ENCODE measurements around the gene ESM1.

The ESM1 gene

DNA sequence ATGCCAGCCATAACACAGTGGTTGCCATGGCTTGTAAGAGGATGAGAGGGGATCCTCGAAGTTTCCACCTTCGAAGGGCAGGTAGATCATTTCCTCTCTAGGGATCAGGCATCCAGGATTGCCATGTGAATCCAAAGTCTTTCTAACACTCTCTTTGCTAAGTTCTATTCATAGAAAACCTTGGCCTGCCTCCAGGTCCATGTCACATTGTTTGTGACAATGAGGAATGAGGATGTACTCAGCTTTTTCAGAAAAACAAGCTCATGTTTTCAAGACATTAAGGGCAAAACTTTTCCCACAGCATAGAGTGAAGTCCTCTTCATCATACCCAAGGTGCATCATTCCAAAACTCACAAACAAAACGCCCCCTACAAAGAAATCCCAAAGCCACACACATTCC lies 19.6 kb downstream of the ESM1 start:
- H2AFZ ChIP-seq (ENCODE audit: low read depth, low read length) = no peak overlapping the region
- H3K36me3 ChIP-seq (ENCODE audit: insufficient read depth, low read length) = no peaks in the 10 kb centered on the region
- no peak overlapping the region for H3K4me3 ChIP-seq (ENCODE audit: low read length)
- no peaks in the 10 kb centered on the region for H3K27me3 ChIP-seq (ENCODE audit: insufficient read depth, low read length)
- H3K4me1 ChIP-seq (ENCODE audit: insufficient read depth, low read length) = no peaks in the 10 kb centered on the region
- H3K9me3 ChIP-seq (ENCODE audit: low read length) = no peaks in the 10 kb centered on the region

DNA sequence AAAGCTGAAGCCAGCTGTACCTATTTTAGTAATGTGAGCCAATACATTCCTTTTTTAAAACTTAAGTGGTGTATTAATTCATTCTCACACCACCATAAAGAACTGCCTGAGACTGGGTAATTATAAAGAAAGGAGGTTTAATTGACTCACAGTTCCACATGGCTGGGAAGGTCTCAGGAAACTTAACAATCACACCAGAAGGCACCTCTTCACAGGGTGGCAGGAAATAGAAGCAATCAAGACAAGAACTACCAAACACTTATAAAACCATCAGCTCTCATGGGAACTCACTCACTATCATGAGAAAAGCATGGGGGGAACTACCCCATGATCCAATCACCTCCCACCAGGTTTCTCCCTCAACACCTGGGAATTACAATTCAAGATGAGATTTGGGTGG lies 21.0 kb downstream of the ESM1 start:
- H3K9me3 ChIP-seq (ENCODE audit: low read length) = no peaks in the 10 kb centered on the region
- H2AFZ ChIP-seq (ENCODE audit: low read depth, low read length) = no peak overlapping the region
- no peak overlapping the region for H3K4me3 ChIP-seq (ENCODE audit: low read length)
- no peaks in the 10 kb centered on the region for H3K27me3 ChIP-seq (ENCODE audit: insufficient read depth, low read length)
- no peaks in the 10 kb centered on the region for H3K36me3 ChIP-seq (ENCODE audit: insufficient read depth, low read length)
- no peaks in the 10 kb centered on the region for H3K4me1 ChIP-seq (ENCODE audit: insufficient read depth, low read length)

DNA sequence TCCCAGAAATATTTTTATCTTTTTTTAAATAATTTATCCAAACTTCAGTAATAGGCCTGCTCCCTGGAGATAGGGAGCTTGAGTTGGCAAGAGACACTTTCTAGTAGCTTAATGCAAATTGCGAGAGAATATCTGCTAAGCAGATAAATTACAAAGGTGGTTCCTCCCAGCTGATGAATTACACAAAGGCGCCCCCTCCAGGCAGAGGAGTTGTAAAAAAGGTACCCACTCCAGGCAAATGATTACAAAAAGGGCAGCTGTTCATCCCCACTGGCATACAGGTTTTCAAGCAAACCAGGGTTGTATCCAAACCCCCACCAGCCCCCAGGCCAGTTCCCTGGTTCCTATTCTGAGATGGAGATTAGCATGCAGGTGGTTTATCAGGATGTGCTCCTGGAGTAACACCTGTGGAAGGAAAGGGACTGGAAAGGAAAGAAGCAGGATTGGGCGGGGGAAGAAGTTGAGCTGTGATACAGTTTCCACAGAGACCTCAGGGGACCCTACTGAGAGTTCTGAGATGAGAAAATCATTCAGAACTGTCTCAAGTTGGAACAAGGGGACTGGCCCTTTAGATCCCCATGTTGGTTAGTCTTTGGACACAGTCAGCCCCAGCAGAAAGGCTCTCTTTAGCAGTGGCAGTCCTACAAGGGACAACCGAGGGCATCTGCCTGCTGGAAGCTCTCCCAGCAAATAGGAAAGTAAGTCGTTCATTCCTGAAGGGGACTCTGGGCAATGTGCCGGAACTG lies 25.5 kb downstream of the ESM1 start:
- Histone ChIP-seq H3K36me3 (ENCODE audit: insufficient read depth, low read length) (no peaks in the 10 kb centered on the region), H3K4me3 (ENCODE audit: low read length) (no peak overlapping the region), H2AFZ (ENCODE audit: low read depth, low read length) (no peak overlapping the region), H3K9me3 (ENCODE audit: low read length) (no peaks in the 10 kb centered on the region), H3K27me3 (ENCODE audit: insufficient read depth, low read length) (no peaks in the 10 kb centered on the region), H3K4me1 (ENCODE audit: insufficient read depth, low read length) (no peaks in the 10 kb centered on the region)

DNA sequence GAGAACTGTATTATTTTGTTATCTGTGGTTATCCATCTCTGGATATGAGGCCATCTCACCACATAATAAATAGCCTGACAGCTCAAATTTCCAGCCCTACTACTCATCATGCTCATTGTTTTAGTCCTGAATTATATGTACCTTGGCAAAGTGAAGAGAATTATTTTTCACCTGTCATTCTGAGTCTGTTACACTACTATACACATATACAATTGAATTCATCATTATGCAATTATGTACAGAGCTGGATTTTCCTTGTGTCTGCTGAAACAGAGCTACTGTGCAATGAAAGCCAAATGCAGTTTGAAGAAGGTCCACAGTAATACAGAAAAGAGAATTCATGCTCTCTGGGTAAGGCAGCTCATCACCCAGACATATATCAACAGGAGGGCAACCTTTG lies 28.5 kb downstream of the ESM1 start:
- H3K4me1 ChIP-seq (ENCODE audit: insufficient read depth, low read length) = no peaks in the 10 kb centered on the region

DNA sequence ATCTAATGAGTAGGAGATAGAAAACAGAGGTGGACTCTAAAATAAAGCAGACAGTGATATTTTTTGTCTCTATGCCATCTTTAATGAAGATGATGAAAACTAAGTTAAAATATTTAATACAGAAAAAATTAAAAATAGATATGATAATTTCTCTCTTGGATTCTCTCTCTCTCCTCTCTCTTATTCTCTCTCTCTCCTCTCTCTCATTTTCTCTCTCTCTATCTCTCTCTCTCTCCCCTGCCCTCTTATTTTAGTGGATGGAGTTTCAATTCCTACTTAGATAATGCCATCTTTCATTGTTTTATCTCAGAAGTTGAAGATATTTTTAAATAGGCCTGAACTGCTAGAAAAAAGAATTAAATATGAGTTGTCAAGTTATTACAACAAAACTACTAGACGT lies 38.2 kb downstream of the ESM1 start:
- Histone ChIP-seq H3K27me3 (ENCODE audit: insufficient read depth, low read length) (no peaks in the 10 kb centered on the region), H3K9me3 (ENCODE audit: low read length) (no peaks in the 10 kb centered on the region), H3K4me1 (ENCODE audit: insufficient read depth, low read length) (no peaks in the 10 kb centered on the region), H3K36me3 (ENCODE audit: insufficient read depth, low read length) (no peaks in the 10 kb centered on the region), H3K4me3 (ENCODE audit: low read length) (no peak overlapping the region), H2AFZ (ENCODE audit: low read depth, low read length) (no peak overlapping the region)

More for the DNA sequence above, 28.5 kb downstream of the ESM1 start:
- H2AFZ ChIP-seq (ENCODE audit: low read depth, low read length) = no peak overlapping the region
- no peak overlapping the region for H3K4me3 ChIP-seq (ENCODE audit: low read length)
- H3K27me3 ChIP-seq (ENCODE audit: insufficient read depth, low read length) = no peaks in the 10 kb centered on the region
- no peaks in the 10 kb centered on the region for H3K9me3 ChIP-seq (ENCODE audit: low read length)
- H3K36me3 ChIP-seq (ENCODE audit: insufficient read depth, low read length) = no peaks in the 10 kb centered on the region

DNA sequence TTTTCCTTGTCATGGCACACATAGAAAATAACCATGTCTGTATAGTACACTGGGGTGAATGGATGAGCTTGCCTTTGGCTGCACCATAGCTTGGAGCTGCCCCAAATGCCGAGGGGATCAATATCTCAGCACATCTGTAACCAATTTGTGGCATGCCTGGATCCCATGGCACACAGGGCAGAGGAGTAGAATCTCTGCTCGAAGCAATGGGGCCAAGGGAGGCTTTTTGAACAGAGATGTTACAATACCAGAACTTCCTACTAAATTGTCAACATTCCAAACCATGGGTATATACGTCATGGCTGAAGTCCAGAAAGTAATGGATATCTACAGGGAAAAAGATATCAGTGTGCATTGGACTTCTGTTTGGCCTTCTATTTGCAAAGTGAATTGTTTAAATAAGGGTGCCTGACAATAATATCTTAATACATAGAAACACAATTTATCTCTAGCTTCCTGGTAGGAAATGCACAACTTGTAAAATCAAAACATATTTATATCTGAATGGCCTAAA lies 39.0 kb downstream of the ESM1 start:
- Histone ChIP-seq H3K4me1 (ENCODE audit: insufficient read depth, low read length) (no peaks in the 10 kb centered on the region), H3K27me3 (ENCODE audit: insufficient read depth, low read length) (no peaks in the 10 kb centered on the region), H2AFZ (ENCODE audit: low read depth, low read length) (no peak overlapping the region), H3K9me3 (ENCODE audit: low read length) (no peaks in the 10 kb centered on the region), H3K4me3 (ENCODE audit: low read length) (no peak overlapping the region), H3K36me3 (ENCODE audit: insufficient read depth, low read length) (no peaks in the 10 kb centered on the region)

DNA sequence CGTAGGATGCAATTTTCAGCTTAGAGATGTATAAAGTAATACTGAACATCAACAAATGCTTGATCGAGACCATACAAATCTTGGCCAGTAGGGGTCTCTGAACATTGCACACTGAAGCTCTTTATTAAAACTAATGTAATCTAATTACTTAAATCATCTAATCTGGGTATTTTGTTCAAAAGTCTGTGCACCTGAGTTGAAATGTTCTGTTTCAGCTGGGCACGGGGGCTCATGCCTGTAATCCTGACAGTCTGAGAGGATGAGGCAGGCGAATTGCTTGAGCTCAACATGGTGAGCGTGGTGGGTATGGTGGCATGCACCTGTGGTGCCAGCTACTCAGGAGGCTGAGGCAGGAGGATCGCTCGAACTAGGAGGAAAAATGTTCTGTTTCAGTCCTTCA lies 41.0 kb downstream of the ESM1 start:
- no peaks in the 10 kb centered on the region for H3K9me3 ChIP-seq (ENCODE audit: low read length)
- no peaks in the 10 kb centered on the region for H3K36me3 ChIP-seq (ENCODE audit: insufficient read depth, low read length)
- H3K4me3 ChIP-seq (ENCODE audit: low read length) = no peak overlapping the region
- no peaks in the 10 kb centered on the region for H3K27me3 ChIP-seq (ENCODE audit: insufficient read depth, low read length)
- no peak overlapping the region for H2AFZ ChIP-seq (ENCODE audit: low read depth, low read length)
- H3K4me1 ChIP-seq (ENCODE audit: insufficient read depth, low read length) = no peaks in the 10 kb centered on the region

DNA sequence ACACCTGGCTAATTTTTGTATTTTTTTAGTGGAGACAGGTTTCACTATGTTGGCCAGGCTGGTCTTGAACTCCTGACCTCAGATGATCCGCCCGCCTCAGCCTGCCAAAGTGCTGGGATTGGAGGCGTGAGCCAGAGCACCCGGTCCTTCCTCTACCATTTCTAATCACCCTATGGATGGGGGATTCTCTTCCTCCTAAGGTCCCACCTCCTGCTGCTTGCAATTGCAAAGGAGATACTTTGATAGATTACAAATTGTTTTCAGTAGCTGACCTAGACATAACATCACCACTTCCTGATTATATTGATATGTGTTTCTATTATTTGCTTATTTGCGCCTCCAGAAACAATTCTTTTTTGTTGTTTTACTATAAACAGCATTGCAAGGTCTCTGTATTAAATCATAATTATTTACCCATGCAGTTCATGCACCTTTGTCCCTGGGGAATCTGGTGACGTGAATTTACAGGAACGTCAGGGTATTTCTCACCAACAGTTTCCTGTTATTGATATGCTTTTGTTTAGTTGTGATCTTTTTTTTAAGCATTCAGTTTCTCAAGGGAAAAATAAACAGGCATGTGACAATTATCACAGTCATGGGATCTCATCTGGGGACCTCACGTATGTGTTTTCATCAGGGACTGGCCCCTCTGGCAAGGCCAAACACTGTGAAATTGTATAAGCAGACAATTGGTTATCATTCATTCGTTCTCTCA lies 43.2 kb downstream of the ESM1 start:
- no peaks in the 10 kb centered on the region for H3K4me1 ChIP-seq (ENCODE audit: insufficient read depth, low read length)
- H3K4me3 ChIP-seq (ENCODE audit: low read length) = no peak overlapping the region
- H3K36me3 ChIP-seq (ENCODE audit: insufficient read depth, low read length) = no peaks in the 10 kb centered on the region
- H3K9me3 ChIP-seq (ENCODE audit: low read length) = no peaks in the 10 kb centered on the region
- no peak overlapping the region for H2AFZ ChIP-seq (ENCODE audit: low read depth, low read length)
- no peaks in the 10 kb centered on the region for H3K27me3 ChIP-seq (ENCODE audit: insufficient read depth, low read length)

DNA sequence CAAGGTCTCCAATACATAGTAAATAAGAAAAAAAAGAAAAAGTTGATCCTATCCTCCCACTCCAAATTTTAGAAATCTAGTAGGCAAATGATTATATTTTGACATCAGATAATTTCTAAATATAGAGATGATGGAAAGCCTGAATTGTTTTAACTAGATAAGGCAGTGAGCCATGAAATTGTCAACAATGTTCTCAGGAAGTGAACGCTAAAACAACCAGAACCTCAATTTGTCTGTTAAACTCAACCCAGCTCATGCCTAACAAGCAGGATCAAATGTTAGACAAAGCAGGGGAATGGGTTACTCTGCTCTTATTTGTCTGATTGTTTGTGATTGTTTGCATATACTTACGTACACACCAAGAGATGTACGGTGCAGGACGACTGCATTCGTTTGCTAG lies 49.2 kb downstream of the ESM1 start:
- no peaks in the 10 kb centered on the region for H3K4me1 ChIP-seq (ENCODE audit: insufficient read depth, low read length)
- no peaks in the 10 kb centered on the region for H3K9me3 ChIP-seq (ENCODE audit: low read length)
- H2AFZ ChIP-seq (ENCODE audit: low read depth, low read length) = no peak overlapping the region
- peaks cover 6% of the 10 kb centered on the region for H3K27me3 ChIP-seq (ENCODE audit: insufficient read depth, low read length)
- no peaks in the 10 kb centered on the region for H3K36me3 ChIP-seq (ENCODE audit: insufficient read depth, low read length)
- no peak overlapping the region for H3K4me3 ChIP-seq (ENCODE audit: low read length)

DNA sequence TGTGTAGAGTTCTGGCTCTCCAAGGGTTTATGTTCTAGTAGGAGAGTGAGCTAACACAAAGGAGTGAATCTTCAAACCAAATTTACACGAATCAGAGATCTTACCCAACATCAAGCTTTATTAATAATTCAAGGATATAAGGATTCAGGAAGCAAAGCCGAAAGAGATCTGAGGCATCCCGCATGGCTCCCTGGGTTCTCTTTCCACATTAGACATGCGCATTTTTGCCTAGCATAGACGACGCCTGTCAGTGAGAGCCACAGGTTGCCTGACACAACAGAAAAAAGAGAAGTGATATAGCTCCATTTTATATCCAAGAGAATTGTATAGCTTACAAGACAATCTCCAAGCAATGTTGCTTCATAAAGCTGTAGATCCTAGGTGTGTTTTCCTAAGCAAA lies 52.6 kb downstream of the ESM1 start:
- Histone ChIP-seq H3K9me3 (ENCODE audit: low read length) (no peaks in the 10 kb centered on the region), H3K4me1 (ENCODE audit: insufficient read depth, low read length) (no peaks in the 10 kb centered on the region)

DNA sequence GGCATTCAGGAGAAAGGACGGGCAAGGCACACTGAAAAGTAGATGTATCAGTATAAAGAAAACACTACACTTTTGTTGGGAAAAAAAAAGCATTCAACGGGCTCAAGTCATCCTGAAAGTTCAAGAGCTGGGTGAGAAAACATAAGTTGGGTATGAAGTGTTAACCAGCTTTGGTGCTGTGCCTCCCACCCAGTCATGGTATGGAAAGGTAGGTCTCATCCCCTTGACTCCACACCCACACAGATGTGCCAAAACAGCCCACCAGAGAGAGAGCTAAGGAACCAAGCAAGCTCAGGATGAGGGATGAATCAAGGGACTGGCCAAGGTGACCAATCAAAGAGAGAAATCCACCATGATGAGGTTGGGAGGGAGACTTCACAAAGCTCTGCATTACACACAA lies 54.7 kb downstream of the ESM1 start:
- no peaks in the 10 kb centered on the region for H3K9me3 ChIP-seq (ENCODE audit: low read length)
- no peaks in the 10 kb centered on the region for H3K4me1 ChIP-seq (ENCODE audit: insufficient read depth, low read length)
- no peak overlapping the region for H3K4me3 ChIP-seq (ENCODE audit: low read length)
- no peaks in the 10 kb centered on the region for H3K36me3 ChIP-seq (ENCODE audit: insufficient read depth, low read length)
- H2AFZ ChIP-seq (ENCODE audit: low read depth, low read length) = no peak overlapping the region
- peaks cover 6% of the 10 kb centered on the region for H3K27me3 ChIP-seq (ENCODE audit: insufficient read depth, low read length)

More for the DNA sequence above, 52.6 kb downstream of the ESM1 start:
- peaks cover 6% of the 10 kb centered on the region for H3K27me3 ChIP-seq (ENCODE audit: insufficient read depth, low read length)
- no peak overlapping the region for H2AFZ ChIP-seq (ENCODE audit: low read depth, low read length)
- H3K36me3 ChIP-seq (ENCODE audit: insufficient read depth, low read length) = no peaks in the 10 kb centered on the region
- no peak overlapping the region for H3K4me3 ChIP-seq (ENCODE audit: low read length)

All from neuron (in vitro differentiated cells).